Osteoblast (primary cell): ENCODE data around the gene TMEM141. TPM values are rescaled to one million over a fixed set of nuclear protein-coding genes. Genes with fewer than 3 reads are reported as not detected.
A peak's percentile ranks its signal among the peaks of the same experiment; 100 is the strongest.

ENCODE experiments used
- DNase-seq: peaks from one replicate; pipeline ENCODE4 v3.0.0; 2011; ENCODE audit warnings: low spot score, mixed read lengths; ENCODE audit not compliant: insufficient read length; ENCODE audit errors: missing footprints
- H2AFZ ChIP-seq: 2 replicates; pipeline ENCODE4 v1.6.0; 2011; ENCODE audit warnings: mild to moderate bottlenecking, low read length
- H3K27ac ChIP-seq: 2 replicates; pipeline ENCODE4 v1.5.1; 2011; ENCODE audit warnings: mild to moderate bottlenecking, low read depth, low read length, moderate library complexity
- H3K27me3 ChIP-seq: 2 replicates; pipeline ENCODE4 v1.6.0; 2012; ENCODE audit warnings: mild to moderate bottlenecking, control low read depth, inconsistent platforms, low read length, moderate library complexity; ENCODE audit not compliant: insufficient read depth
- H3K36me3 ChIP-seq: 2 replicates; pipeline ENCODE4 v1.5.1; 2011; ENCODE audit warnings: mild to moderate bottlenecking, low read length, control low read depth, moderate library complexity; ENCODE audit not compliant: insufficient read depth
- H3K4me1 ChIP-seq: 2 replicates; pipeline ENCODE4 v1.5.1; 2011; ENCODE audit warnings: mild to moderate bottlenecking, low read length, control low read depth, moderate library complexity; ENCODE audit not compliant: insufficient read depth
- H3K4me2 ChIP-seq: 2 replicates; pipeline ENCODE4 v1.6.0; 2011; ENCODE audit warnings: mild to moderate bottlenecking, low read length; ENCODE audit not compliant: insufficient read depth
- H3K4me3 ChIP-seq: fragments of 200-600 bp; sonication (generic); 3 replicates; pipeline ENCODE4 v1.5.1; 2012; ENCODE audit warnings: mild to moderate bottlenecking, low read length, inconsistent platforms; ENCODE audit not compliant: insufficient read depth
- H3K79me2 ChIP-seq: 2 replicates; pipeline ENCODE4 v1.6.0; 2012; ENCODE audit warnings: mild to moderate bottlenecking, low read length, control low read depth, inconsistent platforms; ENCODE audit not compliant: insufficient read depth
- H3K9me3 ChIP-seq: 2 replicates; pipeline ENCODE4 v1.5.1; 2011; ENCODE audit warnings: low read depth, low read length, control low read depth
- H4K20me1 ChIP-seq: 2 replicates; pipeline ENCODE4 v1.6.0; 2012; ENCODE audit warnings: mild to moderate bottlenecking, low read length, control low read depth; ENCODE audit not compliant: insufficient read depth
- total RNA-seq: library from RNA; depleted of rRNA; stranded (reverse); fragments of >200 nt; gene quantifications from 2 replicates; pipeline ENCODE4 v1.2.3, GENCODE V29; 2012
- TF ChIP-seq, protein P1 (sequence below): IDR thresholded peaks from 2 replicates; pipeline ENCODE4 v1.5.1; 2011; ENCODE audit warnings: mild to moderate bottlenecking, low read depth, low read length, moderate library complexity; ENCODE audit errors: extremely low read depth

Gene TMEM141
- total RNA-seq, 1 donor = 39.8 TPM

DNA sequence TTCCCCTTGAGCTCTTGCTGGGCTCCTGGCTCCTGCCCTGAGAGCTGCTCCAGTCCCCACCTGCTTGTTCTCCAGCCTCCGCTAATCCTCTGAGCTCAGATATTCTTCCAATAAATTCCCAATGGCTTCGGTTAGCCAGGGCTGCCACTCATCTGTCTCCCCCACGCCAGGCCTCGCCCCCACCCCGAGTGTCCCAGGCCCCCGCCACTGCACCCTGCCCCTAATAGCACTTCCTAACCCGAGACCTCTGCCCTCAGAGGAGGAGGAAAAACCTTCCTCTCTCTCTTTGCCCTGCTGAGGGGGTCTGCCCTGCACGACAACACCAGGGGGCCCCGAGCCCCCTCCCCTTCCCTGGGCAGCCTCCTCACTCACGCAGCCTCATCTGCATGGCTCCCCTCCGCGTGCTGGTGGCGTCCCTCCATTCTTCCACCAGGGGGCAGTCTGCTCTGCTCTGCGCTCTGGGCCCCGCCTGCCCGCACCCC, 21.4 kb upstream of the TMEM141 start:
- DNase-seq = peak; percentile 94
- H3K27ac ChIP-seq = no peak overlapping the region
- TF ChIP-seq, protein P1, sequence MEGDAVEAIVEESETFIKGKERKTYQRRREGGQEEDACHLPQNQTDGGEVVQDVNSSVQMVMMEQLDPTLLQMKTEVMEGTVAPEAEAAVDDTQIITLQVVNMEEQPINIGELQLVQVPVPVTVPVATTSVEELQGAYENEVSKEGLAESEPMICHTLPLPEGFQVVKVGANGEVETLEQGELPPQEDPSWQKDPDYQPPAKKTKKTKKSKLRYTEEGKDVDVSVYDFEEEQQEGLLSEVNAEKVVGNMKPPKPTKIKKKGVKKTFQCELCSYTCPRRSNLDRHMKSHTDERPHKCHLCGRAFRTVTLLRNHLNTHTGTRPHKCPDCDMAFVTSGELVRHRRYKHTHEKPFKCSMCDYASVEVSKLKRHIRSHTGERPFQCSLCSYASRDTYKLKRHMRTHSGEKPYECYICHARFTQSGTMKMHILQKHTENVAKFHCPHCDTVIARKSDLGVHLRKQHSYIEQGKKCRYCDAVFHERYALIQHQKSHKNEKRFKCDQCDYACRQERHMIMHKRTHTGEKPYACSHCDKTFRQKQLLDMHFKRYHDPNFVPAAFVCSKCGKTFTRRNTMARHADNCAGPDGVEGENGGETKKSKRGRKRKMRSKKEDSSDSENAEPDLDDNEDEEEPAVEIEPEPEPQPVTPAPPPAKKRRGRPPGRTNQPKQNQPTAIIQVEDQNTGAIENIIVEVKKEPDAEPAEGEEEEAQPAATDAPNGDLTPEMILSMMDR = peak; percentile 38
- H2AFZ ChIP-seq = no peak overlapping the region
- H3K36me3 ChIP-seq = no peaks in the 10 kb centered on the region
- H3K79me2 ChIP-seq = no peaks in the 10 kb centered on the region
- H3K27me3 ChIP-seq = peaks cover 4% of the 10 kb centered on the region
- H3K4me3 ChIP-seq = no peak overlapping the region
- no peaks in the 10 kb centered on the region for H3K4me1 ChIP-seq
- peaks cover 3% of the 10 kb centered on the region for H3K9me3 ChIP-seq
- no peak overlapping the region for H3K4me2 ChIP-seq
- no peaks in the 10 kb centered on the region for H4K20me1 ChIP-seq

DNA sequence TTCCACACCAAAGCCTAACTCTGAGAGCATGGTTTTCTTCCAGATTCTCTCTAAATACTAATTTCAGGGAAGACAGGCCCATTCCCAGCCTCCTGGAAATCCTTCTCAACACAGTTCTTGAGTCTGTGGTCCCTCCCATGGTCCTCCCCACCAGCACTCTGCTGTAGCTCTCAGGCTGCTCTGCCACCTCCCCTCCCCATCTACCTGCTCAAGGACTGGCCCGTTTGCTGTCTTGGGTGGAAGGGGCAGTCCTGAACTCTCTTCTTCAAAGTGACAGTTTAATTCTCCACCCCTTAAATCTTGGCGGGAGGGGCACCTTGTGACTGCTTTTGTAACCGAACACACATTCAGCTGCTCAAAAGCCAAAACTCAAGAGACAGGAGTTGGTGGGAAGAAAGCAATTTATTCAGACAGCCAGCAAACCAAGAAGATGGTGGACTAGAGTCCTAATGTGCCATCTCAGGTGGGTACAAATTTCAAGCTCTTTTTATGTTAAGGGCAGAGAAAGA, 19.2 kb upstream of the TMEM141 start:
- TF ChIP-seq, protein P1 = no peak
- peak; percentile 76 for DNase-seq
- no peak overlapping the region for H3K27ac ChIP-seq
- no peak overlapping the region for H2AFZ ChIP-seq
- H3K4me3 ChIP-seq = no peak overlapping the region
- H3K4me2 ChIP-seq = no peak overlapping the region
- H3K79me2 ChIP-seq = no peaks in the 10 kb centered on the region
- no peaks in the 10 kb centered on the region for H3K36me3 ChIP-seq
- H3K9me3 ChIP-seq = peaks cover 3% of the 10 kb centered on the region
- H3K27me3 ChIP-seq = peaks cover 4% of the 10 kb centered on the region
- H4K20me1 ChIP-seq = no peaks in the 10 kb centered on the region
- no peaks in the 10 kb centered on the region for H3K4me1 ChIP-seq

DNA sequence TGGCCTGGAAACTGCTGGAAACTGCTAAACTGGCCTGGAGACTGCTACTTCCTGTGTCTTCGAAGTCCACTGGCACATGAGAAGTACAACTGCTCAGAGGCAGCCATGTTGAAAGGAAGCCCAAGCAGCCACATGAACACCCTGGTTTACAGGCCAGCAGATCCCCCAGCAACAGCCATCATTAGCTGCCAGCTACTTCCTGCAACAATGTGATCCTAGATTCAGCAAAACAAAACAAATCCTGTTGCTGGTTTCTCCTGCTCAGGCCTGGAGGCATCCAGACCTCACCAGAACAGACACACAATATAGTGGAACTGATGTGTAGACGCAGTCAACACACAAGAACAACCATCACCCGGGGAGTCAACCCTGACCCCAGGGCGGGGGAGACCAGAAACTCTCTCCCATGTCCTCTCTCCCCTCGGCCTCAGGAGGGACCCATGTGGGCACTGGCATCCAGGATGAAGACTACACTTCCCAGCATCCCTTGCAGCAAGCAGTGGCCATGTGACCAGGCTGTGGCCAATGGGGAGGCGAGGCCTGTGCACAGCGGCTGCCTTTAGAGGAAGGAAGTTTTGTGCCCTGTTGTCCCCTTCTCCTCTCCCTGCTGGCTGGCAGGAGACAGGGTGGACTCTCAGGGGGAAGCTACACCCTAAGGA, 17.6 kb upstream of the TMEM141 start:
- Histone ChIP-seq H3K4me2 (no peak overlapping the region), H3K4me3 (no peak overlapping the region), H3K79me2 (no peaks in the 10 kb centered on the region), H2AFZ (no peak overlapping the region), H3K4me1 (no peaks in the 10 kb centered on the region), H3K27me3 (peaks cover 14% of the 10 kb centered on the region), H3K9me3 (peaks cover 3% of the 10 kb centered on the region), H4K20me1 (no peaks in the 10 kb centered on the region), H3K27ac (no peak overlapping the region), H3K36me3 (no peaks in the 10 kb centered on the region)
- TF ChIP-seq, protein P1 = no peak
- DNase-seq = peak; percentile 87

DNA sequence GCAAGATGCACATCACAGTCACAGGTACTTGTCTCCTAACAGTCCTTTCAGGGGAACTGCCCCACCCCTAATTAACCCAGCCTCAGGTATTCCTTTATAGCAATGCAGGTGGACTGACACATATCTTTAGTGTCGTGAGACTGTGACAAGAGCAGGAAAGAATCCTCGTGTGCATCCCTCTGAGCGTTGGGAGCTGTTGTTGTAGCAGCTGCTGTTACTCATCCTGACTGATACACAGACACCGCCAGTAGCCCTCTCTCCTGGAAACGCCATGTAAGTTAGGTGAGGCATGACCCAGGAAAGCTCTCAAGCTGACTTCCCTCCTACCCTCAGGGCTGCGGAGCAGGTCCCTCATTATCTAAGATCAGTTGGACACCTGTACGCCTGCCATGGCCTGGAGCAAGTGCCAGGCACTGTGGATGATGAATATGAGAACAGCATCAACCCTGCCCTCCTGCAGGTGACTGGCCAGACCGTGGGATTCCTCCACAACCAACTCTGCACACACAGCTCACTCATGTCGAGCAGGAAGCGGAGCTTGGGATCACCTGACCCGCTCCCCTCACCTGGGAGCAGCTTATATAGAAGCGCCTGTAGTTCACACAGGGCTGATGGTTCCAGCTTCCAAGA, 16.6 kb upstream of the TMEM141 start:
- TF ChIP-seq, protein P1 = no peak
- H3K4me2 ChIP-seq = no peak overlapping the region
- H3K9me3 ChIP-seq = peaks cover 3% of the 10 kb centered on the region
- H3K27me3 ChIP-seq = peaks cover 24% of the 10 kb centered on the region
- no peak overlapping the region for H3K27ac ChIP-seq
- H4K20me1 ChIP-seq = no peaks in the 10 kb centered on the region
- no peak overlapping the region for H3K4me3 ChIP-seq
- peak; percentile 60 for DNase-seq
- no peaks in the 10 kb centered on the region for H3K4me1 ChIP-seq
- H3K79me2 ChIP-seq = no peaks in the 10 kb centered on the region
- no peaks in the 10 kb centered on the region for H3K36me3 ChIP-seq
- H2AFZ ChIP-seq = no peak overlapping the region
